Measurements from ENCODE around the gene TRAFD1.

GRCh38 chr12:112194601-112195247 lies 69.4 kb downstream of the TRAFD1 start:
- TF ChIP-seq CTCF (IDR thresholded peaks at IDR 0.05): no peak
- no peak for TF ChIP-seq EZH2phosphoT487 (IDR thresholded peaks at IDR 0.05)
